GM19468 (cell line): ENCODE data around the gene EPHA3.

Source experiments
- ATAC-seq: cut with Tn5 transposase; IDR thresholded peaks from one replicate; pipeline ENCODE4 v1.9.1; 2021; ENCODE audit warnings: mild to moderate bottlenecking, moderate library complexity, moderate number of reproducible peaks; ENCODE audit not compliant: unreplicated experiment; ENCODE audit errors: extremely low read depth

Gene EPHA3

DNA sequence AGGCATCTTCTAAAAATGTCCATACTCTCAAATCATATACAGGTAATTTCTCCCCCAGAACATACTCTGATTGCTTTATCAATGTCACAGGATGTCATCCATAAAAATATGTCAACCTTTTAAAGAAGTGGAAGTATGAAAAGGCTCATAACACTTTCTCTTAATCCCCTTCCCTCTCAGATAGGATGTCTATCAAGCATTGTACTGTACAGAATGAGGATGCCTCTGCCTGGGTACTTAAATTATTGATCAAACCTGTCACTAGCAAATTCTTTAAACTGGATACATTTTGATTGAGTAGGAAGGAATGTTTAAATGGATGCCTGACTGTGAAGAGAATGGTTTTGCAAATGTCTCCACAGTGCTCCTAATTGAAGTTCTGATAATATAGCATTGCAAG is 168.7 kb downstream of the EPHA3 start:
- ATAC-seq, result no peak

DNA sequence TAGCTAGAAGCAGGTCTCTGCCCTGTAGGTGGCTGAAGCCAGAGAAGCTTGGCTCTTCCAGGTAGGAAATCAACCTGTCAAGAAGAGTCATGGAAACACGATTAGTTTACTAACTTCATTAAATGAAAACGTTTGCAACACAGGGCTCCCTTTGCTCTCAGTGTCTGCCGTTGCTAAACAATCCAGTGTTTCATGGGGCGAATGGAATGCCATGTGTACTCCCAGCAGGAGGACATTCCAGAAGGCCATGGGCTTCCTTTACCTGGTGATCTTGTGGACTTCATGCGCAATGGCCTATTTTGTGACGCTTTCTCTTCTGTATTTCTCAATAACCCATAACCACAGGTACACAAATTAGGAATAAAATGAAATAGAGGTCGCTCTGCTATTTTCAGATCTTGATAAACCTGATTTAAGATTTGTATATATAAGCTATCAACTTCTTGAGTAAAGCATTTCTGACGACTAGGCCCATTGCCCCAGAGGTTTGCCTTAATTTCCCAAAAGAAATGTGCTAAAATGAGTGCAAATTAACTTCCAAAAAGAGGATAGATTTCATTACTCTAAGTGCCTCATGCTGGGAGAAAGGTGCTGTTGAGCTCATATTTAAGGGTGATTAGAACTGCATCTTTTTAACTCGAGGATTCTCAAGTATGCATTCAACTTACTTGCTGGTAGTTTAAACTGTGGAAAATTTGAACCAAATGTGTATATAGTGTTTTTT is 171.0 kb downstream of the EPHA3 start:
- no peak for ATAC-seq

GRCh38 chr3:89280301-89280700 is 172.9 kb downstream of the EPHA3 start:
- ATAC-seq, result no peak

- no peak for ATAC-seq
These were observed 173.5 kb downstream of the EPHA3 start for GRCh38 chr3:89280822-89281365.

- no peak for ATAC-seq
These were observed 180.6 kb downstream of the EPHA3 start for GRCh38 chr3:89287902-89288508.

DNA sequence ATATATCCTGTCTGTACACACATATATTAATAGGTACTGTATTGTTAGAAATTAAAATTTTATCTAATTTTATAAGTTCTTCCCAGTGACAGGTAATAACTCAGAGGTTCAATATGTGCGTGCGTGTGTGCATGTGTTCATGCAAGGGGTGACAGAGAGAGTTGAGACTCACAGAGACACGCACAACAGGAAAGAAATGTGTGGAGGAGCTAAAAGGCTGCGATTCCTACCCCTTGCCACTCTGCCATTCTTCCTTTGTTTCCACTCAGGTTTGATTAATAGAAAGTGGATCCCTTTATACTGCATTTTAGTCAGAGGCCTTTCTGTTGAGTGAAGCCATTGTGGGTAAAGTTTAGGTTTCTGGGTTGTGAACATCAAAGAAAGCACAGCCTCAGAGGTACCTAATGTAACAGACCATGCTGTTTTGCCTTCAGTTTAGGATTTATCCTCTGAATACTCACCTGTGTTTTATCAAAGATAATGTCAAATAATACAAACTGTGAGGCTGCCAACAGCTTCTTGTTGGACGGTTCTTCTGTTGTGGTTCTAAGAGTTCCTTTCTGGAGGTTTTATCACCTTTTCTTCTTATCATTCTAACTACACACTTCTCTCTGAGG is 182.3 kb downstream of the EPHA3 start:
- no peak for ATAC-seq

- no peak for ATAC-seq
These were observed 189.8 kb downstream of the EPHA3 start for GRCh38 chr3:89297199-89297598.

DNA sequence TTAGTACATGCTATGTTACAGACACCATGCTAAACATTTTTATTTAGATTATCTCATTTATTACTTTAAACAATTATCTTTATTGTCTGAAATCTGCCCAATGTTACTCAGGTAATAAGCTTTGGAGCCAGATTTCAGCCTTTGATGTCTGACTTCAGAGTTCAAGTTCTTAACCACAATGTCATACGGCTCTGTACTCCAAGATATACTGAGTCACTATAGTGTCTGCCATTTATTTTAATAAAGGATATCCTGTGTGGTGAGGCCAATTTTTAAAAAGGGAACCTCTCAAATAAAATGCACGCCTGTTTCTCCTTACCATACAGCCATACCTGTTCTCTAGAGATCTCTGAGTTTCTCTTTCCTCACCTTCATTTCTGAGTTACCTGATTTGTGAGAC is 193.1 kb downstream of the EPHA3 start:
- no peak for ATAC-seq

GRCh38 chr3:89300981-89301380 is 193.6 kb downstream of the EPHA3 start:
- ATAC-seq, result no peak

DNA sequence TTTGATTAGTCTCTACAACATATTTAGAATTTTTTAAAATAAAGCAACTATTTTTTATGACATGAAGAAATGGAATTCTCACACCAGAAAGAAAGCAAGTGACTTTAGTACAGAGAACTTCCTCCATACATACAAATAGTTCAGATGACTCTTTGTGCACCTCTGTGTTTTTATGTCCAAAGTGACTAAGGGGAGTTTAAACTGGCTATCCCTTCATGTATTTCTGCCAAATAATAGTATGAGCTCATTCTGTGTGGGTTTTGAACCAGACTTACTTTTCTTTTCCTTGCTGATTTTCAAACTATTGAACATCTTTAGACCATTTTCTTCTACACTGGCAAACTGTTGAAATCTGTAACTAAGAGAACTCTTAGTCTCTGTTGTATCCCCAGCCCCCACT is 196.3 kb downstream of the EPHA3 start:
- no peak for ATAC-seq

- no peak for ATAC-seq
These were observed 199.1 kb downstream of the EPHA3 start for GRCh38 chr3:89306540-89306939.

DNA sequence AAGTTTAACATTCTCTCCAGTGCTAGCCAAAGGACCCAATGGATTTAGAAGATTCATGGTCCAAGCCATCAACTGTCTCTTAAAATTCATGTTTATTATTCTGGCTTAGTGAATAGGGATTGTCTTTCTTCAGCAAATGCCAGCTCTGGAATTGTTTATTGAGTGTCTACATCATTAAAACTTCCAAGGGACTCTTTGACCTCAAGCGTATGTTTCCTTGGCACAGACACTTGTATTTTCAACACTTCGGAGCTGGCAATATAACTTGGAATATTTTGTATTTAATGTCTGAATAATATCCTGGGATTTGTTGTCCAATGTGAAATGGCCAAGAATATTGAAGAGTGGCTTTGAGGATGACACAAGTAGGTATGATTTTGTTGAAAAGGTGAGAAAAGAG is 204.2 kb downstream of the EPHA3 start:
- ATAC-seq, result no peak

DNA sequence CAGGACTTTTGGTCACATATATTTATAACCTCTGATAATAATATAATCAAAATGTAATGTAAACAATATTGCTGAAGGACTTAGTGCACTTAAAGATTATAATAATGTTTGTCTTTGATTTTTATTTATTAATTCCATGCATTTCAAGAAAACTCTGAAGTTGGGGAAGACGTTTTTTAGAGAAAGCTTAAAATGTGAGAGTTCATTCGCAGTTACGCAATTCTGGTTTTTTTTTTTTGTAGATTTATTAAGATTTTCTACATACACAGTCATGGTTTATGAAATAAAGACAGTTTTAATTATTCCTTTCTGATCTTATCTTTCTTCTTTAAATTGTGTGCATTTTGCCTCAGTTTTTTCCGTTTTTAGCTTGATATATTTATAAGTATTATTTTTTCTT is 204.7 kb downstream of the EPHA3 start:
- no peak for ATAC-seq

DNA sequence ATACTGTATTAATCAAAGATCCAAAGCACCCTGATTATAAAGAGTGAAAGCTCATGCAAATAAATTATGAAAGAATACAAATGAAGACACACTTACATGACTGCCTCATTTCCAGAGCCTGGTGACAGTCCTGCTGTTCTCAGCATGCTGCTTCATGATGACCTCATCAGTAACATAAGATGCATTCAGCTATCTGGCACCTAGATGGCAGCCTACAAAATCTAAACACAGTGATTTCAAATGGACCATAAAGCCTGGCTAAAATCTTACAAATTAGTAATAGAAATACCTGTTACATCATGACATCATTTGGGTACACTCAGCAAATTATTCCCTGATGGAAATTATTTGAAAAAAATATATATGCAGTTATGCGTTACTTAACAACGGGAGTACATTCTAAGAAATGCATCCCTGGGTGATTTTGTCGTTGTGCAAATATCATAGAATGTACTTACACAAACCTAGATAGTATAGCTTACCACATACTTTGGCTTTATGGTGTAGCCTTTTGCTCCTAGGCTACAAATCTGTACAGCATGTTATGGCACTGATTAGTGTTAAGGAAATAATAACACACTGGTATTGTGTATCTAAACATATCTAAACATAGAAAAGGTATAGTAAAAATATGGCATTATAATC is 207.2 kb downstream of the EPHA3 start:
- no peak for ATAC-seq

- ATAC-seq, result no peak
These were observed 208.5 kb downstream of the EPHA3 start for GRCh38 chr3:89315750-89316470.

DNA sequence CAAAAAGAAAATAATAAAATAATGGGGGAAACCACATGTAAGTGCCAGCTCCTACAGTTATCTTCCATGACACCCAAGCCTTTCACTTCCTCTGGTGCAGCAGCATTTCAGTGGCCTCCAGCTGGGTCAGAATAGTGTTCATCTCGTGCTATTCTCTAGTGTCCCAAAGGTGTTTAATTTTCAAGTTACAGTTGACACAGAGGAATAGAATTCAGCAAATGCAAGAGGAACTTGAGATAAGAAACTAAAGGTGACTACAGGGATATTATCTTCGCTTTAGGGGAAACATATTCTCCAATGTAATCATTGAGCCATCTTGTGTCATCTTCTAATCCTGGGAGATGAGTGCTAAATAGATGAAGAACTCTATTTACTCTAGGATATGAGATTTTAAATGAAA is 212.8 kb downstream of the EPHA3 start:
- no peak for ATAC-seq

DNA sequence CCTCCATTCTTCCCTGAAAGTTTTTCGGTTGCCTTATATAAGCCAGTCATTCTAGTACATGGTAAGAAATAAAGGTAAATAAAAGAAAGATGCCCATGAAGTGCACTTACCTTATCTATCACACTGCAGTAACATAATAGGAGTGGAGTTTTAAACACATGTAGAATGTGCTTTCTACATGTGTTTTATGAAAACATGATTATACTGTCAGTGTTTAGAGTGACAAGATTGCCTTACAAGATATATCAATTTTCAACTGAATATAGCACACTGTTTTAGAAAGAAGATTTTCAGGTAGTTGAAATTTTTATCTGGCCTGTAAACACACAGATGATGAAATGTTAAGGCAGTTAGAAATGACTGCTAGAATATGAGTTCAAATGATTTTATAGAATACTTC is 219.6 kb downstream of the EPHA3 start:
- no peak for ATAC-seq

DNA sequence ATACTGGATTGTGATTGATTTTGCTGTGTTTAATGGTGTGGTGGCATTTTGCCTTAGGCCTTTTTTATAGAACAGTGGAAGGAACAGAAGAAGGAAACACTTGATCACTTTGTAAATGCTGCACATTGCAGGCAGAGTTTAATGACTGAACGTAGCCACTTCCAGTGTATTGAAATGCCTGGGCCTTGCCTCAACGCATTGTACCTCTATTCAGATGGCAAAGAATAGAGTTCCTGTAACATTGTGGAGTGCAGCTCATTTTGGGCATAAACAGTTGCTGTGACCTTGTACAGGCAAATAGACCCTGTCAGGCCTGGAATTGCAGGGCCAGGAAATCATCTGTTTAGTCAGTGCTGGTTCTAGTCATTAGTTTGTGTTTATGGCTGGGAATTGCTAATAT is 225.0 kb downstream of the EPHA3 start:
- no peak for ATAC-seq

DNA sequence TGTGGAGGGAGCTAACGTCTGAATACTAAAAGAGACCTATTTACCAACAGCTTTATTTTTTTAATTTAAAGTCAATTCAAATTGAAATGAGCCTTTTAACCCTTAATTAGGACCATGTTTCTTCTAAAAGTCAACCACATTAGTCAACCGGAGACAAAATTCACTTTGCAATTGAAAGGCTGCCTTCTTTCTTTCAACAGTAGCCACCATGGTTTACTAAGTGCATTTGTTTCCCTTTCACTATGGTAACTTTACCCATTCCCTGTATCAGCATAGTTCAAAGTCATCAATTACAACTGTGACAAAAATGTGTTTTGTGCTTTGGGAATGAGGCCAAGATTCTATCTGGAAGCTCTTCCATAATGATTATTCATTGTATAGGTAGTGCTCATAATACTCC is 225.4 kb downstream of the EPHA3 start:
- no peak for ATAC-seq

GRCh38 chr3:89335693-89336092 is 228.3 kb downstream of the EPHA3 start:
- ATAC-seq, result no peak
